LNCaP clone FGC (cell line): ENCODE results near the gene FAM180B.

Source experiments
- DNase-seq: peaks from one replicate; pipeline ENCODE4 v3.0.0-alpha.2; 2011; ENCODE audit warnings: low read depth
- H3K4me3 ChIP-seq: 2 replicates; pipeline ENCODE4 v1.5.1; 2011; ENCODE audit warnings: mild to moderate bottlenecking, low read depth, low read length, control low read depth
- TF ChIP-seq, protein P1 (sequence below): IDR thresholded peaks from 2 replicates; pipeline ENCODE4 v1.5.1; 2012; ENCODE audit warnings: mild to moderate bottlenecking; ENCODE audit not compliant: control insufficient read depth, insufficient read depth; ENCODE audit errors: extremely low read depth

Gene FAM180B

DNA sequence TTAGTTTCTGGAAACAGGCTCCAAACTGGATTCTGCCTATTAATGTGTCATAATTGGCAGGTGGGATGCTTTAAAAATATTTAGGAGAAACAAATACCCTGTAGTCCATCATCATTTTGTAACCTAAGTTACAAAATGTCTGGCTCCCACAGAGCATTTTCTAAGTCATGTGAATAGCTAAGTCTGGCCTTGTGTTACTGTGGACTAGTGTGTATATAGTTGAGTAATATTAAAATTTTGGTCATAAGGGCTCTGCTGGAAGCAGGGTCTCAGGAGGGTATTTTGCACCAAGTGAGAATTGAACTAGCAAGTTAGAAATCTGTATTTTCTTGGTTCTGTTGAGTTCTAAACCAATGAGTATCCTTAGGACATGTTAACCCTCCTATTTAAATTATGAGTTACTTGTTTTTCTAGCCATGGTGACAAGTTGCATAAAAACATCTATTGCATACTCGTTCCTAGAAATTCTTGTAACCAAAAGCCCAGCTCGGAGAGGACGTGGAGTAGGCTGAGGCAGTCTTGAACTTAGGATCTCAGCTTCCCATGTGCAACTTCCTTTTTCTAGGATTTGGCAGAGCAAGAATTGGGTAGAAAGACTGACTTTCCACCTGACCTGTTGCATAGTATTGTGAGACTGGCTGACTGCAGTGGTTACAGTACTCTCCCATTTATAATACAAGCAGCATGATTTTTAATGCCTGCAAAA is 15.7 kb upstream of the FAM180B start:
- no peak overlapping the region for H3K4me3 ChIP-seq
- no peak for DNase-seq
- TF ChIP-seq, protein P1, sequence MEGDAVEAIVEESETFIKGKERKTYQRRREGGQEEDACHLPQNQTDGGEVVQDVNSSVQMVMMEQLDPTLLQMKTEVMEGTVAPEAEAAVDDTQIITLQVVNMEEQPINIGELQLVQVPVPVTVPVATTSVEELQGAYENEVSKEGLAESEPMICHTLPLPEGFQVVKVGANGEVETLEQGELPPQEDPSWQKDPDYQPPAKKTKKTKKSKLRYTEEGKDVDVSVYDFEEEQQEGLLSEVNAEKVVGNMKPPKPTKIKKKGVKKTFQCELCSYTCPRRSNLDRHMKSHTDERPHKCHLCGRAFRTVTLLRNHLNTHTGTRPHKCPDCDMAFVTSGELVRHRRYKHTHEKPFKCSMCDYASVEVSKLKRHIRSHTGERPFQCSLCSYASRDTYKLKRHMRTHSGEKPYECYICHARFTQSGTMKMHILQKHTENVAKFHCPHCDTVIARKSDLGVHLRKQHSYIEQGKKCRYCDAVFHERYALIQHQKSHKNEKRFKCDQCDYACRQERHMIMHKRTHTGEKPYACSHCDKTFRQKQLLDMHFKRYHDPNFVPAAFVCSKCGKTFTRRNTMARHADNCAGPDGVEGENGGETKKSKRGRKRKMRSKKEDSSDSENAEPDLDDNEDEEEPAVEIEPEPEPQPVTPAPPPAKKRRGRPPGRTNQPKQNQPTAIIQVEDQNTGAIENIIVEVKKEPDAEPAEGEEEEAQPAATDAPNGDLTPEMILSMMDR = no peak

DNA sequence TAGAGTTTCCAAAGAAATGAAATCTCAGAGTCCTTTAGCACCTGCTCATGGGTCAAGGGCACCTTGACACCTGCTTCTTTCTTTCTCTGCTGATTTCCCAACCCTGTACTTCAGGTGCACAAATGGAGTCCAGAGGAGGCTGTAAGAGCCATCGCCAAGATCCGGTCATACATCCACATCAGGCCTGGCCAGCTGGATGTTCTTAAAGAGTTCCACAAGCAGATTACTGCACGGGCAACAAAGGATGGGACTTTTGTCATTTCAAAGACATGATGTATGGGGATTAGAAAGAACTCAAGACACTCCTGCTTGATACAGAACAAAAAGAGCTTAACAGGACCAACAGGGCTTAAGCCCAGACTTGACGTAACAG is 15.1 kb upstream of the FAM180B start:
- no peak overlapping the region for H3K4me3 ChIP-seq
- TF ChIP-seq, protein P1 = no peak
- DNase-seq = no peak

DNA sequence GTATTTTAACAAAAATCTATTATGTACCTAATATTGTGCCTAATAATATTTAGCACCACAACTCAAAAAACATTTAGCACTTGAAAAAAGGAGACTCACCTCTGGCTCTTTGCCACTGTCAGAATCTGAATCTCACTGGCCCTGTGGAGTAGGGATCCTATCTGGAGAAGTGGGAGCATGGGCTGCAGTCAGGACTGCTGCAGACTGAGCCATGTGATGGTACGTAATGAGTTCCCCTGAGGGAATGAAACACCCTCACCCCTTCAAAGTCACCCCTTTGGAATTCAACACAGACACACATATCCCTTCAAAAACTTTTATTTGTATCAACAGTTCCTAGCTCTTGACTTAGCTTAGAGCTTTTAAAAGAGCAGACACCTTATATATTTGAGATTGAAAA is 14.6 kb upstream of the FAM180B start:
- no peak for DNase-seq
- H3K4me3 ChIP-seq = no peak overlapping the region
- TF ChIP-seq, protein P1 = no peak

DNA sequence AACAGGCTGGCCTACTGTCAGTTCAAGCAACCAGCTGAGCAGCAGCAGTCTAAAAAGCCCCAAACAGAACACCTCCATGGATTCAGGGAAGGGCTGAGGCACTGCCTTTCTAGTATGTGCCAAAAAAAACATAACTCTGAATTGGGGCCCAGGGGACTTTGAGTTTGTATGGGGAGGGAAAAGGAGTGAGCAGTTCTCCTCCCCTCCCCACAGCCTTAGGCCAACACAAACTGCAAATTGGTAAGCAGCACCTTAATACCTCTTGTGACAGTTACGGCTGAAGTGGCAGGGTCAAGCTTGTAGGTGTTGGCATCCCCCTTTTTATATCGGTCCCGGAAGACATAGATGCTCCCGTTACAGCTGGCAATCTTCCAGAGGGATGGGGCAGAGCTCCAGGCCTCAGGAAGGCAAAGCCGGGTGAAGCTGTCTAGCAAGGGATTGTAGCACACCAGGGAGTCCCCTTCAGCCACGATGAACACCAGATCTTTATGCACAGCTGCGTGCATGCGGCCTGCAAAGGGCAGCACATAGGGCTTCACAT is 13.7 kb upstream of the FAM180B start:
- H3K4me3 ChIP-seq = no peak overlapping the region
- TF ChIP-seq, protein P1 = no peak
- DNase-seq = no peak

DNA sequence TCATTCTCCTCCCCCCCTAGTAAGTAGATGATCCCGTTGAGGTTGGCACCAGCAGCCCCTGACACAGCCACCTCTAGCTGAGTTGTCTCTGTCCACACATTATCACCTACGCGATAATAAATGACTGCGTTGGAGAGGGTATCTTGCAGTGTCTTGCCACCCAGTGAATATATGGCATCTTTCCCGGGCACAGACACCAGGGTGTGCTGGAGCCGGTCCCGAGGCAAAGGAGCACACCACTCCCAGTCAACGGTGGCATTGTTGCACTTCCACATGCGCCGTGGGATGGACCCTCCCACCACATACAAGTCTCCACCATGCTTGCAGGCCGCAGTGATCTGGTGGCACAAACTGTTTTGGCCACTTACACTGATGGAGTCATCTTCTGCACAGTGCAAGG is 13.2 kb upstream of the FAM180B start:
- TF ChIP-seq, protein P1 = no peak
- no peak for DNase-seq
- no peak overlapping the region for H3K4me3 ChIP-seq

DNA sequence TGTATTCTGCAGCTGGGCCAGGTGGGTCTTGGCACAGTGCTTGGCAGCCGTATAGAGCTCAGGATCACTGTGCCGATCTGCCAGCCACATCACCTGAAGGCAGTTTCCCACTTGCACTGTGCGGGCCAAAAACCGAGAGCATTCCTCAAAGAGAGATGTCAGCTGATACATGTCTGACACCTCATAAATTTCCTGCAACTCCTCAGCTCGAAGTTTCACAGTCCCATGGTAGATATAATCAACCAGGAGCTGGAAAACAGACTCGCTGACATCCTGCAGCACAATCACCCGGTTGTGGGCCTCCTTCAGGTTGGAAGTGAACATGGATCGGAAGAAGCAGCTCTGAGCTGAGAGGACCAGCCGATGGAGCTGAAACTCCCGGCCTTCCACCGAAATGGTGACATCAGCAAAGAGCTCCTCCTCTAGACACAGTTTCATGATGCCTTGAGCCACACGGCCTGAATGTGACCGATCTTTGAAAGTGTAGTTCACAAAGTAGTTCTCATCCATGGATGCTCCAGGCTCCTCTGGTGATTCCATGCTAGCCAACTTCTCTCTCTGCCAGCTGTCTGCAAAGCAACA is 8.9 kb upstream of the FAM180B start:
- TF ChIP-seq, protein P1 = no peak
- no peak for DNase-seq
- peak overlapping the region; percentile 97 for H3K4me3 ChIP-seq
